Mesothelial cell of epicardium (in vitro differentiated cells): ENCODE data around the gene CTSL. TPM values are rescaled to one million over a fixed set of nuclear protein-coding genes. Genes with fewer than 3 reads are reported as not detected.

Source experiments
- DNase-seq, 2 experiments: peaks; one replicate each; pipeline ENCODE4 v3.0.0; 2021; ENCODE audit warnings: low spot score in 2 of 2; ENCODE audit not compliant: unreplicated experiment in 2 of 2
- H3K27ac Mint-ChIP-seq: 2 replicates; pipeline ENCODE4 v1.8.0; 2021; ENCODE audit warnings: mixed read lengths
- H3K27me3 Mint-ChIP-seq: 2 replicates; pipeline ENCODE4 v1.8.0; 2021; ENCODE audit warnings: low read depth, mixed read lengths
- H3K36me3 Mint-ChIP-seq: 2 replicates; pipeline ENCODE4 v1.8.0; 2021; ENCODE audit warnings: mixed read lengths
- H3K4me1 Mint-ChIP-seq: 2 replicates; pipeline ENCODE4 v1.8.0; 2021; ENCODE audit warnings: mixed read lengths
- H3K4me3 Mint-ChIP-seq: 2 replicates; pipeline ENCODE4 v1.8.0; 2021; ENCODE audit warnings: mild to moderate bottlenecking, moderate library complexity, mixed read lengths
- H3K9me3 Mint-ChIP-seq: 2 replicates; pipeline ENCODE4 v1.8.0; 2021; ENCODE audit warnings: mixed read lengths
- total RNA-seq: library from RNA; stranded (reverse); gene quantifications from 3 replicates; pipeline ENCODE4 v1.2.1, GENCODE V29; 2021
- TF ChIP-seq, protein P1 (sequence below): fragments of 200-600 bp; sonication (generic); IDR thresholded peaks from one replicate; pipeline ENCODE4 v1.5.0; 2021; ENCODE audit warnings: antibody characterized with exemption; ENCODE audit not compliant: unreplicated experiment

CTSL gene
- total RNA-seq, 1 donor from 2014 or later, result 85.9 TPM

DNA sequence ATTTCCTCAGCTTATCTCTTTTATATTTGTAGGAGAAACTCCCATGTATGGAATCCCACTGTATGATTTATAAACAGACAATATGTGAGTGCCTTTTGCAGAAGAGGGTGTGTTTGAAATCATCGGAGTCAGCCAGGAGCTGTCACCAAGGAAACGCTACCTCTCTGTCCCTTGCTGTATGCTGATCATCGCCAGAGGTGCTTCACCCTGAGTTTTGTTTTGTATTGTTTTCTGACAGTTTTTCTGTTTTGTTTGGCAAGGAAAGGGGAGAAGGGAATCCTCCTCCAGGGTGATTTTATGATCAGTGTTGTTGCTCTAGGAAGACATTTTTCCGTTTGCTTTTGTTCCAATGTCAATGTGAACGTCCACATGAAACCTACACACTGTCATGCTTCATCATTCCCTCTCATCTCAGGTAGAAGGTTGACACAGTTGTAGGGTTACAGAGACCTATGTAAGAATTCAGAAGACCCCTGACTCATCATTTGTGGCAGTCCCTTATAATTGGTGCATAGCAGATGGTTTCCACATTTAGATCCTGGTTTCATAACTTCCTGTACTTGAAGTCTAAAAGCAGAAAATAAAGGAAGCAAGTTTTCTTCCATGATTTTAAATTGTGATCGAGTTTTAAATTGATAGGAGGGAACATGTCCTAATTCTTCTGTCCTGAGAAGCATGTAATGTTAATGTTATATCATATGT, 18.0 kb upstream of the CTSL start:
- H3K9me3 Mint-ChIP-seq, result no peaks in the 10 kb centered on the region
- H3K27me3 Mint-ChIP-seq, result no peaks in the 10 kb centered on the region
- H3K27ac Mint-ChIP-seq, result peak overlapping the region; percentile 70
- no peak for DNase-seq
- TF ChIP-seq, protein P1, sequence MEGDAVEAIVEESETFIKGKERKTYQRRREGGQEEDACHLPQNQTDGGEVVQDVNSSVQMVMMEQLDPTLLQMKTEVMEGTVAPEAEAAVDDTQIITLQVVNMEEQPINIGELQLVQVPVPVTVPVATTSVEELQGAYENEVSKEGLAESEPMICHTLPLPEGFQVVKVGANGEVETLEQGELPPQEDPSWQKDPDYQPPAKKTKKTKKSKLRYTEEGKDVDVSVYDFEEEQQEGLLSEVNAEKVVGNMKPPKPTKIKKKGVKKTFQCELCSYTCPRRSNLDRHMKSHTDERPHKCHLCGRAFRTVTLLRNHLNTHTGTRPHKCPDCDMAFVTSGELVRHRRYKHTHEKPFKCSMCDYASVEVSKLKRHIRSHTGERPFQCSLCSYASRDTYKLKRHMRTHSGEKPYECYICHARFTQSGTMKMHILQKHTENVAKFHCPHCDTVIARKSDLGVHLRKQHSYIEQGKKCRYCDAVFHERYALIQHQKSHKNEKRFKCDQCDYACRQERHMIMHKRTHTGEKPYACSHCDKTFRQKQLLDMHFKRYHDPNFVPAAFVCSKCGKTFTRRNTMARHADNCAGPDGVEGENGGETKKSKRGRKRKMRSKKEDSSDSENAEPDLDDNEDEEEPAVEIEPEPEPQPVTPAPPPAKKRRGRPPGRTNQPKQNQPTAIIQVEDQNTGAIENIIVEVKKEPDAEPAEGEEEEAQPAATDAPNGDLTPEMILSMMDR, result no peak
- H3K4me3 Mint-ChIP-seq, result no peak overlapping the region
- peaks cover 42% of the 10 kb centered on the region for H3K4me1 Mint-ChIP-seq
- peaks cover 40% of the 10 kb centered on the region for H3K36me3 Mint-ChIP-seq

DNA sequence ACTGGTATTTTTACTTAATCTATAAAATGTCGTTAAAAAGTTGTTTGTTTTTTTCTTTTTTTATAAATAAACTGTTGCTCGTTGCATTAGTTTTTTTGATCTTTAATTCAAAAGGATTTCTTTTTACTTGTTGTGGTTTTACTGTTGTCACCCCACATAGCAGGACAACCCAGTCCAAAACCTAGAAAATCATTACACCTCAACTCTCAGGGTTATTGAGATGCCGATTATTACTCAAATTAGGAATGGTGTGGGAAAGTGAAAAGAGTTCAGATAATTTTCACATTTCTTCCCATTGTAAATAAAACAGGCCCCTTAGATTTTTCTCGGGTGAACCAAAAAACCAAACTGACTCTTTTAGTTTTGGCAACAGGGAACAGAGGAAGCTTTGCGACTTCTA, 17.4 kb upstream of the CTSL start:
- Mint-ChIP-seq H3K4me3 (no peak overlapping the region), H3K4me1 (peaks cover 40% of the 10 kb centered on the region), H3K36me3 (peaks cover 37% of the 10 kb centered on the region), H3K27me3 (no peaks in the 10 kb centered on the region), H3K9me3 (no peaks in the 10 kb centered on the region), H3K27ac (no peak overlapping the region)
- TF ChIP-seq, protein P1, result no peak
- DNase-seq, result no peak

DNA sequence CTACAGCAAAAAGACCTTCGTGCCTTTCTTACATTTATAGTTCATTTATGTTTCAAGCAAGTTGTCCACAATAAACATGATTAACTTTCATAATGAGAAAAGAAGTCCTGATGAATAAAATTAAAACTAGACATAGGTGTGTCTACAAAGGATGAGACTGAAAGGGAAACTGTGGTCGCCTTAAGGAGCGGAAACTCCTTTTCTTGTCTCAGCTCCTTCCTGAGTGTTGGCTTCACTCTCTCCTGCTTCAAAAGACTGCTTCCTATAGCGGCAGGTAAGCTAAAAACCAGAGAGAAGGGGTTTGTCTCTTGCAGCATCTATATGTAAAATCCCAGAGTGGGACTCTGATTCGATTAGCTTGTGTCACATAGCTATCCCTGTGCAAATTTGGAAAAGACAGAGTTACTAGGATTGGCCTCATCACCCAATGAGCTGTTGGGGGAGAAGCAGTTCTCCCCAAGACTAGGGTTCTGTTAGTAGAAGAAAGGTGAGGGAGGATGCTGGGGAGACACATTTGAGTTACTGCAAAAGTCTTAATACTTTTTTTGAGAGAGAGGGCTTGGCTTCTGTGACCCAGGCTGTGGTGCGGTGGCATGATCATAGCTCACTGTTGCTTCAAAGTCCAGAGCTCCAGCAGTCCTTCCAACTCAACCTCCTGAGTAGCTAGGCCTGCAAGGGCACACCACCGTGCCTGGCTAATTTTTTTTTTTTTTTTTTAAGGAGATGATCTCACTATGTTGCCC, 16.8 kb upstream of the CTSL start:
- Mint-ChIP-seq H3K4me1 (peaks cover 40% of the 10 kb centered on the region), H3K27me3 (no peaks in the 10 kb centered on the region), H3K9me3 (no peaks in the 10 kb centered on the region), H3K27ac (no peak overlapping the region), H3K36me3 (peaks cover 33% of the 10 kb centered on the region), H3K4me3 (no peak overlapping the region)
- no peak for DNase-seq
- TF ChIP-seq, protein P1, result no peak

DNA sequence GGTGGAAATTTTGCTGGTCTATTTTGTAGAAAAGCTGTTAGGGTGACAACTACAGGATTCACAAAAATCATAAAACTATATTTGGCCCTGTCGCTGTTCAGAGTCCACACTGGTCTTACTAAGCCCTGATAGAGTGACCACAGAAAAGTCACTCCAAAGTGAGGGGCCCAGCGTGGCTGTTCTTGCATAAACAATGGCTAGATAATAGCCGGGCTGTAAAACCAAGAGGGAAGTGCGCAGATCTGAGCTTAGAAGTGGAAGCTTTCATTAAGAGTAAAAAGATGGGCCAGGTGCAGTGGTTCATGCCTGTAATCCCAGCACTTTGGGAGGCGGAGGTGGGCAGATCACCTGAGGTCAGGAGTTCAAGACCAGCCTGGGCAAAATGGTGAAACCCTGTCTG, 15.5 kb upstream of the CTSL start:
- H3K36me3 Mint-ChIP-seq, result peaks cover 29% of the 10 kb centered on the region
- no peaks in the 10 kb centered on the region for H3K9me3 Mint-ChIP-seq
- peak overlapping the region; percentile 25 for H3K27ac Mint-ChIP-seq
- peaks cover 40% of the 10 kb centered on the region for H3K4me1 Mint-ChIP-seq
- no peak overlapping the region for H3K4me3 Mint-ChIP-seq
- H3K27me3 Mint-ChIP-seq, result no peaks in the 10 kb centered on the region
- TF ChIP-seq, protein P1, result no peak
- no peak for DNase-seq

DNA sequence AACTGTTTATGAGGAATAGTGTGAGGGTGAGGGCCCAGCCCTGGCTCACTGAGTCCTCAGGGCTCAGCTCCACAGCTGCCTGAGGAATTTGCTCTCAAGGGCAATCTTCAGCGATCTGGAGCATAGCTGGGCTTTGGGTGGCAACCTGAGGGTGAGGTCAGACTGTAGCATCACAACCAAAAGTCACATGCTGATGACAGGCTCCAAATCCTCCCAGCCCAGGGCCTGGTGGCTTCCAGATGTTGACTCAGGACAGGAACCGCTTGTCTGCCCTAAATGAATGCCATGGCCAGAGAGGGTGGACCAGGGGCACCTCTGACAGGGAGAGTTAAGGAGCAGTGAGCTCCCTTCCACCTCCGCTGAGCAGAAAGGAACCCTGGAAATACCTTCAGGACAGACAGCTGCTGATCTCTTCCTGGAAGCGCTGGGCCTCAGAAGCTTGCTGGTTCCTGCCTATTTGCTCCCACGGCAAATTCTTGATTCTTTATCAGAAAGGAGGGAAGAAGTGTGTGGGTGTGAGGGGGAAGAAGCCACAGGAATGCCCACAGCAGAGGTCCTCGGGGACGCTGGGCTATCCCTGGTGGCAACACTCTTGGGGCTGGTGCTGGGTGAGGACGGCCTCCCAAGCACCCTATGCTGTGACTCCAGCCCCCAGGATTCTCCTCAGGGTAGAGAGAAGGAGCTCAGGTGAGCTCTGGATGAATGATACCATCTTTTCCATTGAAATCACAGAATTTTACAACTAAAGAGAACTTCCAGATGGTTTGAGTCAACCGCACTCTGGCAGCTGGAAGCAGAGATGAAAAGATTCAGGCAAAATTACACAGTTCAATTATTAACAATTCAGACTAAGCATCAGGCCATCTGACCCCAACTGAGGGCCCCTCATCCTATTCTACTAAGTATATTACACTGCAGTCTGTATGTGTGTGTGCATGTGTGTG, 13.8 kb upstream of the CTSL start:
- Mint-ChIP-seq H3K9me3 (no peaks in the 10 kb centered on the region), H3K4me1 (peaks cover 49% of the 10 kb centered on the region), H3K27me3 (no peaks in the 10 kb centered on the region), H3K27ac (peak overlapping the region; percentile 88), H3K4me3 (no peak overlapping the region), H3K36me3 (peaks cover 16% of the 10 kb centered on the region)
- no peak for DNase-seq
- TF ChIP-seq, protein P1, result no peak
